Activated gamma-delta T cell (primary cell): ENCODE measurements around the gene ASTN1.

ENCODE experiments used
- DNase-seq: peaks from one replicate; lab custom pipeline; 2025; lab: John Stamatoyannopoulos, UW
- total RNA-seq, 2 donors: gene quantifications; one replicate each; lab custom pipeline; 2026; lab: John Stamatoyannopoulos, UW

ASTN1 gene
- 0 reads per million in 2 donors for total RNA-seq

GRCh38 chr1:177164380-177165068, at the start of gene ASTN1:
TSS of gene ASTN1 (minus strand) at chr1:177164712. CDS start at chr1:177164676, 36 bp downstream.
- no peak for DNase-seq

DNA sequence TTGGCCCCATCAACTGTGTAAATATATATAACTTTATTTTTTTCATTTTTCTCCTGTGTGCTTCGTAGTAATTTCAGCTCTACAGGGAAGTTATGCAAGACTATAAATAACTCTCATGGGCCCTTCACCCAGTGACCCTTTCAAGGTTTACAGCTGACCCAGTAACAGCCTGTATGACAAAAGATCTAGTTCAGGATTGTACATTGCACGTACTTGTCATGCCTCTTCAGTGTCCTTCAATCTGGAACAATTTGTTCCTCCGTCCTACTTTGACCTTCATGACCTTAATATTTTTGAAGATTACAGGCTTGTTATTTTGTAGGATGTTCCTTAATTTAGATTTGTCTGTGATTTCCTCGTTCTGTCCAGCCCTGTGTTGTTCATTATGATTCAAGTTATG, 46.7 kb upstream of the ASTN1 start:
- no peak for DNase-seq

DNA sequence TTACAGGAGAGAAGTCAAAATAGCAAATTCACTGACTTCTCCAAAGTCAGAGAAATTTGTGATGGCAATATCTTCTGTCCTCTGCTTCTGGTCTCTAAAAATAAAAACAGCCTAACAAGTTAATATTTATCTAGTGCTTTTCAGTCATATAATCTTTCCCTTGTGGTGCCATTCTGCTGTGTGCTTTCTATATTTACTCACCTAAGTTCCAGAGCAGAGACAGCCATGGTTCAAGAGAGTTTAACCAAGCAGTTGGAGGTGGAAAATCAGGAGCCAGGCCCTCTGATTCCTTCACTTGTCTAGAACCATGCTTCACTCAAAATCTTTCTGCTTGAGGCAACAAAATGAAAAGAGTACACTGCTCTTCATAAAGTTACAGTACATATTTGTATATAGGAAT, 45.6 kb upstream of the ASTN1 start:
- DNase-seq, result no peak

DNA sequence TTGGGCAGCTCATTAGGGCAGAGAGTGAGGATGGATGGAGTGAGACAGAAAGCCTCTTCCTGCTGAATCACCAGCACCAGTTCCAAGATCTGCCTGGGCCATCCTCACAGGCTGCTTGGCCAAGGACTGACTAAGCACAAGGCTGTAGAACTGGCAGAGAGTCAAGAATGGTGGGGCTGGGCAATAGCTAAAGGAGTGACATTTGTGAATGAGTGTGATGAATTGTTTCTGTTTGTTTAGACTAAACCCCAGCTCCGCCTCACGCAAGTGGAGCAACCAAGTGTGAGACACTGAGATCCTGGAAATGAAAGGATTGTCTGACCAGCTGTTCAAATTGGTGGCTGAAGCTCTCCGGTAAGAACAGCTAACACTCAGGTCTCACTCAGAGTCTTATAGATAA, 44.8 kb upstream of the ASTN1 start:
- no peak for DNase-seq

DNA sequence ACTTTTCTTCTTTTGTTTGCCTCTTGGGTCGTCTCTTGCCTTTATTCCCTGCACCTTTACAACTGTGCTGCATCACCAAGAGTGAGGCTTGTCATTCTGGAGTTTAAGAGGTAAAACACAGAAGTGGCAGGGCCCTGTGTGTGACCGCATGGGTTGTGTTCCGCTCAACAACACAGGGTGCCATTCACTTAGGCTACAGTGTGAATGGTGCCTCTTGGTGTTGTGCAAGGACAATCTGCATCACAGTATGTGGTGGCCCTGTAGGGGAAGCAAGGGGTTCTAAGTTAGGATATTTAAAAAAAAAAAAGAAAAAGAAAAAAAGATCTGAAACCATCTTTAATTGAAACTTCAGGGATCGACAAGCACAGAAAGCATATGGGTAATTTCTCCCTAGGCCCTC, 44.4 kb upstream of the ASTN1 start:
- no peak for DNase-seq

GRCh38 chr1:177206831-177207355, 42.4 kb upstream of the ASTN1 start:
- DNase-seq, result no peak

DNA sequence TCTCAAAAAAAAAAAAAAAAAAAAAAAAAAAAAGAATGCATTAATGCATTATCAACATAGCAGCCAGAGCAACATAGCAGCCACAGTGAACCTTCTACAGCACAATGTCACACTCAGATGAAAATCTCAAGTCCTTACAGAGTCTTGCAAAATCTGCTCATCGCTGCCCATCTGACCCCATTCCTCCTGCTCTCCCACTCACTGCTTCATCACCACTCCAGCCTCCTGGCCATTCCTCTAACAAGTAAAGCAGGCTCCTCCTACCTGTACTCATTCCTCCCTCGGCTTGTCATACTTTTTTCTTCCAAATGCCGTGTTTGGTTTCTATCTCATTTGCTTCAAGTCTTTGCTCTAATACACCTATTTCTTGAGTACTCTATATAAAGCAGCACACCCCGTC, 35.8 kb upstream of the ASTN1 start:
- no peak for DNase-seq

DNA sequence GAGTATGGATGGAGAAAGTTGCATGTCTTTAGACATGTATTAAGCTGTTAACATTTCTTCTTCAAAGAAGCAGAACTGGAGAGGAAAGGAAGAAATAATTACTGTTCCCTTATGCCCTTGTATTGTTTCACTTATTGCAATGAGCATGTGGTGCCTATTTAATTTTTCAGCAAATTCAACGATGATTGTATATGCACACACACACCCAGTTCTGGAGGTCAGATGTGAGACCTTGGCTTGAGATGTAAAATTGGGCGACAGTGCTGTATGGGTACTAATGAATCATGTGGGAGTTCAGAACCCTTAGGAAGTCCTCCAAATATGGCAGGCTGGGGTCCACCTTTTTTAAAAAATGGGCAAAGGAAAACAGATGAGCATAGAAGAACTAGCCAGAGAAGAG, 33.7 kb upstream of the ASTN1 start:
- DNase-seq, result no peak

GRCh38 chr1:177190308-177190970, 25.9 kb upstream of the ASTN1 start:
- DNase-seq, result no peak

DNA sequence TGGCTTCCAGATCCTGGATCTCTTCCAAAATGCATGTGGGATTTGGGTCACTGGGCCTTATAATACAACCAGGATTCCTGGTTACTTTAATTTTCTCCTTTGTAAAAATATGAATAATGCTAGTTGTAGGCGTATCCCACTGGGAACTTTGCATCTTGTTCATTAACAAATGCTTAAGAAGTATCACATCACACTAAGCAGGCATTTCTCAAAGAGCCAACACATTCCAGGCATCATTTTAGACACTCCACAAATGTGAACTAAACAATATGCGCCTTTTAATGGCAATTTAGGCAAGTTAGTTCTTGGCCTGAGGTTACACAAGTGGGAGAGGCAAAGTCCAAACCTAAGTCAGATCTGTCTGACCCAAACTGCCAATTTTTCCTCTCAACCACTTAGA, 22.1 kb upstream of the ASTN1 start:
- no peak for DNase-seq

DNA sequence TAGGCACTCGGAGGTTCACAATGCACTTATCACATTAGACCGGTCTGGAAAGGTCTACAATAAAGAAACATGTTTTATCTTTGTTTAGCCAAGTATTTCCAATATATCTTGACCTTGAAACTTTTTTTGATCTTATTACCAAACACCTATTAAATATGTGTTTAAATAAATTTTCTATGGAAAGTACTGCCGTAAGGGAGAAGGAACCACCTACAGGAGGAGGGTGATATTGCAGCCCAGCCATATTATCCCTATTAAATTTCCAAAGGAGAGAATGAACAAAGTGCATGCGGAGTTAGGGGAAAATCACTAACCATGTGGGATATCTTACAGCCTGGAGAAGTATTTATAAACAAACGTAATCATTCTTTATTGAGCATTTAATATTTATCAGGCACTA, 20.7 kb upstream of the ASTN1 start:
- no peak for DNase-seq

DNA sequence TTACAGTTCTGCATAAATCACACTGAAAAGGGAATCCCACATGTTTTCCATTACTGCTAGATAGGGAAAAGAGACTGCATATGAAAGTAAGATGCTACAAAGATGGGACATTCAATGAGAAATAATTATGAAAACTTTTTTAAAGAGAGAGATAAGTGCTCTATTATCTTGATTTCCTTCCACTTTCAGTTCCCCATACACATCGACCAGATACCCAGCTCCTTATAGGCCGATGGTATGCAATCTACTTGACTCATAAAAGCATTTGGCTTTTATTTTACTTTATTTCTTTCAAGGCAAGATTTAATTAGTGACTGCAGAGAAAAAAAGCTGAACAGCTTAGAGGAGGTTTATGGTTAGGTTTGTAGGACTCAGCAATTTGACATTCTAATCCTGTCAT, 19.3 kb upstream of the ASTN1 start:
- DNase-seq, result no peak

DNA sequence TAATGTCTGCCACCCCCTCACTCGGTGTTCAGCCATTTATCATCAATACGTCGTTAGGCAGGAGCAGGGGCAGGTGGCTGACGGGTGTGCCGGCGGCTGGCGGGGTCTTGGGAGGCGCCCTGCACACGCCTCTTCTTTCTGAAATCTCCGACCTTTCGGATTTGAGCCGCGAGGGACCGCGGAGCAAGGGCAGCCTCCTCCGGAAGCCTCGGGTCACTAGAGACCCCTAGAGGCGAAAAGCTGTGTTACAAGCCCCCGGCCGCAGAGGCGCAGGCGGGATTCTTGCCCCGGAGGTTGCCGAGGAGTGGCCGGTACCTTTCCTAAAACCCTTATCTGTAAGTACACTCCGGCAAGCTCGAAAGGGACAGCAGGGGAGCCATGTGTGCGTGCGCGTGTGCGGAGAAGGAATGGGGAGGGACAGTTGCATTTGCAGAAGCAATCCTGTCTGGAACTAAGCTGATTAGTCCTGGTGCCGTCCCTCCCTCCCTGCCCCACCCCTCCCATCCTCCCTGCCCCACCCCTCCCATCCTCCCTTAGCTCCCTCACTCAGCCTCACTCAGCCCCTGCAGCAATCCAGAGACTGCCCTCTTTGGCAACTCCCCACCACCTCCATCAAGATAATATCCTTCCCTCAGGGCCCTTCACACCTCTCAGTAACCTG, 17.2 kb upstream of the ASTN1 start:
- no peak for DNase-seq

DNA sequence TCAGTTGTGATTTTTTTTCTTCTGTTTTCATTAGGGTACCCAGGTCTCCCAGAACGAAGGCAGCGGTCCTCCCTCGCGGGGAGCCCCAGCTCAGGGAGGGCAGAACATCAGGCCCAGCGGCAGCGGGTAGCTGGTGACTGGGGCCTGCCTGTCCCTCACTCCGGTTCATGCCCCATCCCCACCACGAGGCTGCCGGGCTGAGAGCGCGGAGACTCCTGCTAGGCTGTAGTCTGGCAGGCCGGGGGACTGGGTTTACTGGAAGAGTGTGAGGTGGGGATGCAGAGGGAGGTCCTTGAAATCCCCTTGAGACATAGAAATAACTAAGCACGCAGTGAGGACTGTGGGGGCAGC, 16.7 kb upstream of the ASTN1 start:
- no peak for DNase-seq

DNA sequence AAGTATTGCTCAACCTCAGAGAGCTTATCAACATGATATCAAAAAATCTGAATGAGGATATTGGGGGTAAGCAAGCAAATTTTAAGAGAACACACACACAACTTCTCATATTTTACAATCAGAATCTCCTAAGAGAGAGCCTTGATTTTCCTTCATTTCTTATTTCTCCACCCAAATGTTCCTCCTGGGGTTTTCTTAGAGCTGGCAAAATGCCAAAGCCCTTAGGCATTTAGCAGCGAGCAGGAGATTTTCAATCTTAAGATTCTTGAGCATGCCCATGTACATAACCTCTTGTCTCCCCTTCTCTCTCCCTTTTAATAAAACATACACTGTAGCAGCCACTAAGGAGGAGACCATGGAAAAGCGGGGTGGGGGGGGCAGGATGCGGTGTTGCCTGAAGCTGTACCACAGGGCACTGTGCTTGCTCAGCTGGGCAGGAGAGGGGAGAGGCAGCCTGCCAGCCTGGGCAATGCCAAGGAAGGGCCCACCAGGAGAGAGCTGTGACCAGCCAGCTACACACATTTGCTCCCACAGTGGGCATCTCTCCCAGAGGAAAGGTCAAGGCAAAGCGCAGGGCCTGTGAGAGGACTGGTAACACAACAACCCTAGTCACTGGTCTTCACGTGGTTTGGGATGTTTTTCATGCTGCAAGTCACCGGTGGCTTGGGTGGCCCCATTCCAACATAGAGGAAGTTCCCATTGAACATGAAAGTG, 10.6 kb upstream of the ASTN1 start:
- no peak for DNase-seq

GRCh38 chr1:177173976-177174375, 9.5 kb upstream of the ASTN1 start:
- DNase-seq, result no peak

GRCh38 chr1:177172866-177173265, 8.4 kb upstream of the ASTN1 start:
- no peak for DNase-seq

DNA sequence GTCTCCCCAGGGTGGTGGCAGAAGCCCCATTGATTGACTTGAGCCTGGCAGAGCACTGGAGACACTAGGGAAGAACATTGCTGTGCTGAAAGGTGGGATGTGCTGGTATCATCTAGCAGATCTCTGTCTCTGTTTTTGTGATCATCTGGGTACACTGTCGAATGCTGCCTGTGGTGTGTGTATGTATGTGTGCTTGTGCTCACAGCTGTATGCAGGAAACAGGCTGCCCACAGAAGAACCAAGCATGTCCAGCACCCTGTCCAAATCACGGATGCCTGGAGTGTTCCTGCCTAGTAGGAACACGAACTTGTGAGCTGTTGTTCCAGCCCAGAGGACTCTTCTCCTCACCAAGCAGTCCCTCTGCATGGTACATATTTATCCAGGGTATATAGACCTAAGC, 7.8 kb upstream of the ASTN1 start:
- DNase-seq, result no peak

- DNase-seq, result no peak
Observed at GRCh38 chr1:177171536-177172123, 7.1 kb upstream of the ASTN1 start.

GRCh38 chr1:177170756-177171535, 6.4 kb upstream of the ASTN1 start, which contains the start of gene BRINP2:
TSS of gene BRINP2 (plus strand) at chr1:177170958. CDS start at chr1:177229877, 58,919 bp downstream.
- no peak for DNase-seq

DNA sequence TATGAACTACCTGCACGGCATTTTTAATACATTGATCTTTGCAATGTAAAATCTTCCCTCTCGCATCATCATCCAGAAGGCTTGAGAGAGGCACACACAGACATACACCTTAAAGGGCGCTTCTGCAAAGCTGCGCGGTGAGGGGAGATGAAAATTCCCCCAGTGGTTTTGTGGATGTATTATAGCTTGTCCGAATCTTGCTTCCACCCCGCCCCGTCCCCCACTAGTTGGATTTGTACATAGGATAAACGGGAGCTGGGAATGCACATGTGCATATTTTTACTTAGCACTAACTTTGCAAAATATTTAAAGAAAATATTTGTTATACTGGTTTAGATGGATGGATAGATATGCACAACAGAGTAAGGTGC, 542 bp upstream of the ASTN1 start:
- no peak for DNase-seq
